Stimulated activated CD8-positive, alpha-beta memory T cell treated with anti-CD3 and anti-CD28 coated beads, Interleukin-12 subunit alpha, Interleukin-12 subunit beta, amount 100 ng/mL, for 24 hours (primary cell): ENCODE measurements around the gene SOX8.
"Not testable (repeated sequence)": the region's sequence is repeated elsewhere in the genome, so short reads cannot be mapped to it uniquely, and the experiment has no call there.

Source experiments
- DNase-seq: peaks from one replicate; pipeline ENCODE4 v3.0.0-alpha.2; 2020; ENCODE audit errors: extremely low read depth

Gene SOX8

GRCh38 chr16:981695-982144, at the start of gene SOX8:
SOX8 (plus strand) TSS chr16:981770; CDS start chr16:981923, 153 bp downstream.
- DNase-seq = no peak

- no peak for DNase-seq
These were observed 48.7 kb upstream of the SOX8 start for GRCh38 chr16:932831-933330.

GRCh38 chr16:933581-933980, 48.0 kb upstream of the SOX8 start:
- no peak for DNase-seq

- no peak for DNase-seq
These were observed 47.4 kb upstream of the SOX8 start for GRCh38 chr16:934178-934577.

- DNase-seq = no peak
These were observed 45.9 kb upstream of the SOX8 start for GRCh38 chr16:935684-936083.

GRCh38 chr16:937311-937710, 44.3 kb upstream of the SOX8 start:
- no peak for DNase-seq

- DNase-seq = no peak
These were observed 43.8 kb upstream of the SOX8 start for GRCh38 chr16:937723-938122.

- no peak for DNase-seq
These were observed 43.4 kb upstream of the SOX8 start for GRCh38 chr16:938136-938535.

- no peak for DNase-seq
These were observed 42.8 kb upstream of the SOX8 start for GRCh38 chr16:938752-939151.

GRCh38 chr16:939311-939710, 42.3 kb upstream of the SOX8 start:
- DNase-seq = no peak

GRCh38 chr16:939941-940340, 41.6 kb upstream of the SOX8 start:
- DNase-seq = no peak

GRCh38 chr16:942436-943060, 39.0 kb upstream of the SOX8 start:
- DNase-seq = no peak

GRCh38 chr16:943971-944370, 37.6 kb upstream of the SOX8 start:
- no peak for DNase-seq

GRCh38 chr16:945271-946047, 36.1 kb upstream of the SOX8 start:
- DNase-seq = no peak

- DNase-seq = no peak
These were observed 35.5 kb upstream of the SOX8 start for GRCh38 chr16:946048-946395.

GRCh38 chr16:947255-947921, 34.2 kb upstream of the SOX8 start:
- no peak for DNase-seq

GRCh38 chr16:947922-948303, 33.7 kb upstream of the SOX8 start:
- DNase-seq = not testable (repeated sequence)

- not testable (repeated sequence) for DNase-seq
These were observed 32.8 kb upstream of the SOX8 start for GRCh38 chr16:948767-949166.

- not testable (repeated sequence) for DNase-seq
These were observed 30.6 kb upstream of the SOX8 start for GRCh38 chr16:950733-951573.

- DNase-seq = no peak
These were observed 29.8 kb upstream of the SOX8 start for GRCh38 chr16:951660-952301.

GRCh38 chr16:952321-952720, 29.2 kb upstream of the SOX8 start:
- DNase-seq = no peak
